ENCODE results near the gene SH3PXD2A. TPM values are rescaled to one million over a fixed set of nuclear protein-coding genes. Genes with fewer than 3 reads are reported as not detected.

The SH3PXD2A gene, protein sequence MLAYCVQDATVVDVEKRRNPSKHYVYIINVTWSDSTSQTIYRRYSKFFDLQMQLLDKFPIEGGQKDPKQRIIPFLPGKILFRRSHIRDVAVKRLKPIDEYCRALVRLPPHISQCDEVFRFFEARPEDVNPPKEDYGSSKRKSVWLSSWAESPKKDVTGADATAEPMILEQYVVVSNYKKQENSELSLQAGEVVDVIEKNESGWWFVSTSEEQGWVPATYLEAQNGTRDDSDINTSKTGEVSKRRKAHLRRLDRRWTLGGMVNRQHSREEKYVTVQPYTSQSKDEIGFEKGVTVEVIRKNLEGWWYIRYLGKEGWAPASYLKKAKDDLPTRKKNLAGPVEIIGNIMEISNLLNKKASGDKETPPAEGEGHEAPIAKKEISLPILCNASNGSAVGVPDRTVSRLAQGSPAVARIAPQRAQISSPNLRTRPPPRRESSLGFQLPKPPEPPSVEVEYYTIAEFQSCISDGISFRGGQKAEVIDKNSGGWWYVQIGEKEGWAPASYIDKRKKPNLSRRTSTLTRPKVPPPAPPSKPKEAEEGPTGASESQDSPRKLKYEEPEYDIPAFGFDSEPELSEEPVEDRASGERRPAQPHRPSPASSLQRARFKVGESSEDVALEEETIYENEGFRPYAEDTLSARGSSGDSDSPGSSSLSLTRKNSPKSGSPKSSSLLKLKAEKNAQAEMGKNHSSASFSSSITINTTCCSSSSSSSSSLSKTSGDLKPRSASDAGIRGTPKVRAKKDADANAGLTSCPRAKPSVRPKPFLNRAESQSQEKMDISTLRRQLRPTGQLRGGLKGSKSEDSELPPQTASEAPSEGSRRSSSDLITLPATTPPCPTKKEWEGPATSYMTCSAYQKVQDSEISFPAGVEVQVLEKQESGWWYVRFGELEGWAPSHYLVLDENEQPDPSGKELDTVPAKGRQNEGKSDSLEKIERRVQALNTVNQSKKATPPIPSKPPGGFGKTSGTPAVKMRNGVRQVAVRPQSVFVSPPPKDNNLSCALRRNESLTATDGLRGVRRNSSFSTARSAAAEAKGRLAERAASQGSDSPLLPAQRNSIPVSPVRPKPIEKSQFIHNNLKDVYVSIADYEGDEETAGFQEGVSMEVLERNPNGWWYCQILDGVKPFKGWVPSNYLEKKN
- total RNA-seq: 77.4 and 113 TPM in 2 replicates

DNA sequence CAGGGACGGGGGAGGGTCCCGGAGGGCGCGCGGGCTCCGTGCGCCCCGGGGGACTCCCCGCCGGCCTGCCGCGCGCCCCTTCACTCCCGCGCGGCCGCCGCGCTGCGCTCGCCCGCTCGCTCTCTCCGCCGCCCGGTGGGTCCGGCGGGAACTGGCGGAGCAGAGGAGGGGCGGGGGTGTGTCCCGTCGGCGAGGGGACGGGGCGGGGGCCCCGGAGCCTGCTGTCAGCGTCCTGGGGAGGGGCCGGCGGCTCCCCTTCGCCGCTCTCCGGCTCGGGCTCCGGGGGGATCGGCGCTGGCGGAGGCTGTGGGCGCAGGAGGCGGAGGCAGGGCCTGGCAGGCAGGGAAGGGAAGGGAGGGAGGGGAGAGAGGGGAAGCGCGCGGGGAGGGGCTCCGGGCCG, at the start of gene SH3PXD2A:
TSS of gene SH3PXD2A (minus strand) at position 153 of the 400 bp plus-strand sequence. CDS start 310 bp downstream, outside the sequence.

Other genes with a start within 250 kb of the SH3PXD2A start
- 36.8 and 37.9 TPM in 2 replicates for gene STN1, start 62.6 kb upstream of the SH3PXD2A start, total RNA-seq
- gene SLK, start 111.6 kb upstream of the SH3PXD2A start, total RNA-seq: 43.1 and 55.2 TPM in 2 replicates
- gene COL17A1, start 230.3 kb upstream of the SH3PXD2A start, total RNA-seq: 0.30 and 3.1 TPM in 2 replicates